Activated gamma-delta T cell treated with anti-CD3 and anti-CD28 coated beads, Interleukin-2, amount 50 U/mL, for 16 hours (primary cell): ENCODE measurements around the gene DHX9.
"Not testable (repeated sequence)": the region's sequence is repeated elsewhere in the genome, so short reads cannot be mapped to it uniquely, and the experiment has no call there.

Experiments
- DNase-seq: peaks from one replicate; pipeline ENCODE4 v3.0.0-alpha.2; 2020; ENCODE audit warnings: low read depth

Gene DHX9

DNA sequence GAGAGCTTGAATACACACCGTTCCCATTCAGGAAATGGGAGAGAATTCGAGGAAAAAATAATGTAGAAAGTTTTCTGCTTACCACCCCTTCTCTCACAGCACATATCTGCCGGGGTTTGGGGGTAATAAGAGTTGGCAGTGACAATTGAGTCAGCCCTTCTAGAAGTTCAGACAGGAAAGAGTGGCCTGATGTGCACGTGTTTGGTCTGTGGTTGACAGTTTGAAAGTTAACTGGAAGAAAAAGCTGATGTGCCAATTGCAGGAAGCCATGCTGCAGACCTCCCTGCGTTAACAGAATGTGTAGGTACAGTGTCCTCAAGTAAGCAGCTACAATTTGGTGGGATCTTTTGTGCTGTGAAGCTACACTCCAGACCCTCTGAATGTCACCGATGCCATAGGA, 50.9 kb downstream of the DHX9 start:
- peak; percentile 2 for DNase-seq

DNA sequence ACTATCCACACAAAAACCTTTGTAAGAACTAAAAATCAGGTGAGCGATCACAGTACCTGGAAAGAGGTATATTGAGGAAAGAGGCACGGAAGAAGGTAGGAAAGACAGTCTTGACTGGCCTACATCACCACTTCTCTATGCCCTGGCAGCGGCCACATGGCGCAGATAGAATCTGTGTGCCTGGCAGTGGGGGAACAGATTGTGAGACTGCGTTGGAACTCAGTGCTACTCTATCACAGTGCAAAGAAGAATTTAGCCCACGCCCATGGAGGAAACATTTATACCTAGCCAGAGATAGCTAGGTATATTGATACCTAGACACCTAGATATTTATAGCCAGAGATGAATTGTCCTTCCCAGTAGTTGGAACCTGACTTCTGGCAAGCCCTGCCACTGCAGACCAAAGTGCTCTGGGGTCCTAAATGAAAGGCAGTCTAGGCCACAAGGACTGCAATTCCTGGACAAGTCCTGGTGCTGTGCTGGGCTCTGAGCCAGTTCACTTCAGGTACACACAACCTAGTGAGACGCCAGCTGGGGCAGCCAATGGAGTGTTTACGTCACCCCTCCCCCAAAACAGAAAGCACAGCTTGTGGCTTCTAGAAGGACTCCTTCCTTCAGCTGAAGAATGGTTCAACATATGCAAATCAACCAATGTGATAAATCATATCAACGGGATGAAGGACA, 51.9 kb downstream of the DHX9 start:
- no peak for DNase-seq

DNA sequence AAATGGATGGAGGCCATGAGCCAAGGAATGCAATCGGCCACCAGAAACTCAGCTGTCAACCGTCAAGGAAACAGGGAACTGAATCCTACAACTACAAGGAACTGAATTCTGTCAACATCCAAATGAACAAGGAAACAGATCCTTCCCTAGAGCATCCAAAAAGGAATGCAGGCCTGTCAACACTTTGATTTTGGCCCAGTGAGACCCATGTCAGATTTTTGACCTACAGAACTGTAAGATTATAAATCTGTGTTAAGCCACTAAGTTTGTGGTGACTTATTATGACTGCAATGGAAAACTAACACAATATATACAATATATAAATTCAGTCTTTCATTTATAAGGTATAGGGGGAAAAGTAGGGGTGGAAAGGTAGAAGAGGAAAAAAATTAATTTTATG, 58.5 kb downstream of the DHX9 start:
- DNase-seq: no peak

DNA sequence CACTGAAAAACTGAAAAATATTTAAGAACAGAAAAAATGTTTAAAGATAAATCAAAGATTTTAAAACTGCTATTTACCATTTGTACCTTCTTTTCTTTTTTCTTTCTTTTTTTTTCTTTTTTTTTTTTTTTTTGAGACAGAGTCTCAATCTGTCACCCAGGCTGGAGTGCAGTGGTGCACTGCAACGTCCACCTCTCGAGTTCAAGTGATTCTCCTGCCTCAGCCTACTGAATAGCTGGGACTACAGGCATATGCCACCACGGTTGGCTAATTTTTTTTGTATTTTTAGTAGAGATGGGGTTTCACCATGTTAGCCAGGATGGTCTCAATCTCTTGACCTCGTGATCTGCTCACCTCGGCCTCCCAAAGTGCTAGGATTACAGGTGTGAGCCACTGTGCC, 62.8 kb downstream of the DHX9 start:
- not testable (repeated sequence) for DNase-seq

DNA sequence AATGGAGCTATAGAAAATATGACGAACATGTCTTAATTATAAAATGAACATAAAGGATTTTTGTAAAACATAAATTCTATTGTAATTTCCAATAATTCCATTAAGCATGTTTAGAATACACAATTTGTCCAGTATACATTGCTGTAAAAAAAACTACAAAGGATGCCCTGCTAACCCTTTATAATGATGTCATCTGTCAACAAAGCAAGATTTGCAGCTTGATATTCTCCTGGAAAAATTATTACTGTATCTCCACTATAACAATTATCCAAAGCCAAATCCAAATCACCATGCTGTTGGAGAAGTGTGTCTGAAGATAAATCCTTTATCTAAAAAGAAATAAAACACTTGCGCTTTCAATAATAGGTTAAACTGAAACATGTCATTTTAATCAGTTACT, 66.2 kb downstream of the DHX9 start:
- no peak for DNase-seq

DNA sequence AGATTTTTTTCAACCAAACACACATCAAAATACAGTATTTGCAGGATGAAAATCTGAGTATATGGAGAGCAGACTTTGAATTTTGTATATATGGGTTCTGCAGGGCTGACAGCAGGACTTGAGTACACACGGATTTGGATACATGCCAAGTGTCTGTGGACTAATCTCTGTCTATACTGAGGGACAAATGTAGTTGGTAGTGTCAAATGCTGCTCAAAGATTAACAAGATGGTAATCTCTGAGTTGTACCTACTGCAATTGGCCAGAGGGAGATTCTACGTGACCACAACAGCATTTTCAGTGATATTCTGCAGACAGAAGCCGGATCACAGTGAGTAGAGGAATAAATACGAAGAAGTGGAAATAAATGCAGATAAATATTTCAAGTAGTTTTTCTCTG, 70.4 kb downstream of the DHX9 start:
- DNase-seq: no peak

DNA sequence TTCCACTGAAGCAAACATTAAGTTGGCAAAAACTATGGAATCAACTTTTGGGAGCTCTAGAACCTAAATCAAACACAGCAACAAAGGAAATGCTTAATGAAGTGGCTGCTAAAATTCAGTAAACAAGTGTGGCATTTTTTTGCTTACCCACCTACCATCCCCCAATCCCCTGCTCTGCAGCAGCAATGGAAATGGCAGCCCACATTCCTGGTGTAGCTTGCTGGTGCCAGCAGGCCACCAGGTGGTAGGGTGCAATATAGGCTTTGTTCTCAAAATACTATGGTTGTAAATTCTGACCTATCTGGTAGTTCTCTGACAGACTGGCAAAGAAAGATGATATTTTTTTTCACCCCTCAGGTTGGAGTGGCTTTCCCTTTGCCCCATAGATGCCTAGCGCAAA, 71.0 kb downstream of the DHX9 start:
- DNase-seq: no peak

DNA sequence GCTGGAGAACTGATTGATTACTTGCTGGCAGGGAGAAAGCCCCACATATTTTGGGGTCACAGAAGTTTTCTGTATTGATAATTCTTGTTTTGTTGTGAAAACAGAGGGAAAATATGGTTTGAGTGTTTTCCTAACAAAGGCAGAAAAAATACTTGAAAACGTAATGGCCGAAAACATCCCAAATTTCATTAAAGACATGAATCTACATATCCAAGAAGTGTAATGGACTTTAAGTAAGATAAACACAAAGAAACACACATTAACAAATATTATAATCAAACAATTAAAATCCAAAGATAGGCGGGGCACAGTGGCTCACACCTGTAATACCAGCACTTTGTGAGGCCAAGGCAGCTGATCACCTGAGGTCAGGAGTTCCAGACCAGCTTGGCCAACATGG, 74.3 kb downstream of the DHX9 start:
- no peak for DNase-seq

DNA sequence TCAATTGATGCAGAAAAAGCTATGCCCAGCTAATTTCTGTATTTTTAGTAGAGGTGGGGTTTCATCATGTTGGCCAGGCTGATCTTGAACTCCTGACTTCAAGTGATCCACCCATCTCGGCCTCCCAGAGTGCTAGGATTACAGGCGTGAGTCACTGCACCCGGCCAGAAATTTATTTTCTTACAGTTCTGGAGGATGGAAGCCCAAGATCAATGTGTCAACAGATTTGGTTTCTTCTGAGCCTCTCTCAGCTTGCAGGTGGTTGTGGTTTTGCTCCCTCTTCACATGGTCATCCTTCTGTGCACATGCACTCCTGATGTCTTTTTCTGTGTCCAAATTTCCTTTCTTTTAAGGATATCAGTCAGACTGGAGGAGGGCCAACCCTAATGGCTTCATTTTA, 78.2 kb downstream of the DHX9 start:
- no peak for DNase-seq

DNA sequence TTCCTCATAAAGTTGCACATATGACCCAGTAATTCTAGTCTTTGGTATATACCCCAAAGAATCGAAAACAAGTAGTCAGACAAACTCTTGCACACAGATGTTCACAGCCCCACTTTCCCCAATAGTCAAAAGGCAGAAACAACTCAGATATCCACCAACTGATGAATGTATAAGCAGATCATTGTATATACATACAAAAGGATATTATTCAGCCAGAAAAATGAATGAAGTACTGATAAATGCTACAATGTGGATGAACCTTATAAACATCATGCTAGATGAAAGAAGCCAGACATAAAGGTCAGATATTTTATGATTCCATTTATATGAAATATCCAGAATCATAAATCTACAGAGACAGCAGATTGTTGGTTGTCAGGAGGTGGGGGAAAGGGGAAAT, 86.5 kb downstream of the DHX9 start:
- DNase-seq: no peak

DNA sequence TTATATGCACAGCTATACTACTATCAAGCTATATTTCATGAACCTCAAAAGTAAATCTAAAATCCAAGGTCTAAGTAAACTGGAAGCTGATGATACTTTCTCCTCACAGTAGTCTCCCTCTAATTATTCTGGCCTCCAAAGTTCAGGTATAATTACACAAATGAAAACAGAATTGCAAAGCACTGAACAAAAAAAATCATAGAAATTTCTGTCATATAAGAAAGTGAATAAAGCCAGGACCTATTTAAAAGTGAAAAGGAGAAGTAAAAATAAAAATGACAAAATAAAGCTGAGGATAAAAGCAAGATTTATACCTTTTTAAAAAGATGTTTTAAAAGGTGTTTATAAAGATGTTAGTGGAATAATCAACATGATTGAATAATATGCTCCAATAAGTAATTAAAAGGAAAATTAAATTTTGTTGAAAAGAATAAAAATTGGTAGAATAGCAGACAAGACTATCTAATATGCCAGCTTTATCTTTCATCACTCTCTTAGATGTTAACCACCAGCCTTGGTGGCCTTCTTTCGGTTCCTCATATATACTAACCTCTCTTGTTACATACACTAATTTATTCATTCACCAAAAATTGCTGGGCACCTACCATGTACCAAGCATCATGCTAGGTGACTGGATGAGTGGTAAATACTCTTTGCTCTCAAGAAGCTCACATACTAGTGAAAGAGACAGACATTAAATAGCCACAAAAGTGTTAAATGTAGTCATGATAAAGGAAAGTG, 88.7 kb downstream of the DHX9 start:
- no peak for DNase-seq

DNA sequence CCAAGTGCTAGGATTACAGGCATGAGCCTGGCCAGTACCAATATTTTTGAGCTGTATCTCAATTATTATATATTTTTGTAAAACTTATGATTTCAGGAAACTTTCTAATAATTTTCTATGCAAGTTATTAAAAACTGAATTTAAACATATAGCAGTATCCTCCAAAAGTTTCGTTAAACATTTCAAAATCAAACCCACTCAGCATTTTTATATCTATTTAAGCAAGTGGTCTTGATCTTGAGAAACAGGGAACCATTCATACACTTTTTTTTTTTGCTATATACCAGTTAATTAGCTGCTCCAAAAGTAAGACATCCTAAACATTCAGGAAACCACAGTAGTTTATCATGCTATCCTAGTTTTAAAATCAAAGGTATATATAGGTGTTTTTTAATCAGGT, 91.8 kb downstream of the DHX9 start:
- no peak for DNase-seq

DNA sequence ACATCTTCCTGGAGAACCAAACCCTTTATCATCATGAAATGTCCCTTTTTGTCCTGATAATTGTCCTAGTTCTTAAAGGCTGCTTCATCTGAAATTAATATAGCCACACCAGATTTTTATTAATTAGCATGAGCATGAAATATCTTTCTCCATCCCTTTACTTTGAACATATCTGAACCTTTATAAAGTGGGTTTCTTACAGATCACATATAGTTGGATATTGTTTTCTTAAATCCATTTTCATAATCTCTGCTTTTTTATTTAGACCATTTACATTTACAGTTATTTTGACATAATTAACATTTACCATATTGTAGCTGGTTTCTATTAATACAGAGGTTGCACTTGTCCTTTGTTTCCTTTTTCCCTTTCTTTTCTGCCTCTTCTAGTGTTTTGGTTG, 96.6 kb downstream of the DHX9 start:
- DNase-seq: no peak
